ENCODE data around the gene TPPP.

DNA sequence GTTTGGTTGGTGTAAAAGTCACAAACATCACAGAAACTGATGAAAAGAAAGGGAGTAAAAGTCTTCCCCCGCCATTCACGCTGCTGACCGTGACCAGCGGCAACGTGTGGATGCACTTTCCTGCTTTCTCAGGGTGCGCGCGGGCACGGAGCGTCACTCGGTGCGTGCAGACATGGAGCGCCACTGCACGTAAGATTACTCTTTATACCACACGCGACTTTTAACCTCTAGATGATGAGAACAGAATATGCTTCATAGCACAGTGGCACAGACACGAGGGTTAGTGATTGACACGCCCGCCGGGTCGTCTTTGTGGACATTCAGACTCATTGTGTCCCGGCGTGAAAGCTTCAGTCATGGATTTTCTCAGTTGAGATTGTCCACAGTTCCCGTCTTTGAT, 65.3 kb downstream of the TPPP start:
- TF ChIP-seq, protein P1, sequence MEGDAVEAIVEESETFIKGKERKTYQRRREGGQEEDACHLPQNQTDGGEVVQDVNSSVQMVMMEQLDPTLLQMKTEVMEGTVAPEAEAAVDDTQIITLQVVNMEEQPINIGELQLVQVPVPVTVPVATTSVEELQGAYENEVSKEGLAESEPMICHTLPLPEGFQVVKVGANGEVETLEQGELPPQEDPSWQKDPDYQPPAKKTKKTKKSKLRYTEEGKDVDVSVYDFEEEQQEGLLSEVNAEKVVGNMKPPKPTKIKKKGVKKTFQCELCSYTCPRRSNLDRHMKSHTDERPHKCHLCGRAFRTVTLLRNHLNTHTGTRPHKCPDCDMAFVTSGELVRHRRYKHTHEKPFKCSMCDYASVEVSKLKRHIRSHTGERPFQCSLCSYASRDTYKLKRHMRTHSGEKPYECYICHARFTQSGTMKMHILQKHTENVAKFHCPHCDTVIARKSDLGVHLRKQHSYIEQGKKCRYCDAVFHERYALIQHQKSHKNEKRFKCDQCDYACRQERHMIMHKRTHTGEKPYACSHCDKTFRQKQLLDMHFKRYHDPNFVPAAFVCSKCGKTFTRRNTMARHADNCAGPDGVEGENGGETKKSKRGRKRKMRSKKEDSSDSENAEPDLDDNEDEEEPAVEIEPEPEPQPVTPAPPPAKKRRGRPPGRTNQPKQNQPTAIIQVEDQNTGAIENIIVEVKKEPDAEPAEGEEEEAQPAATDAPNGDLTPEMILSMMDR (IDR thresholded peaks at IDR 0.05 in 4 of 5, conservative IDR thresholded peaks at IDR 0.05 in 1 of 5): no peak
- TF ChIP-seq POLR2A (IDR thresholded peaks at IDR 0.05): no peak

Measured in gastrocnemius medialis (tissue), 4 donors.